Fibroblast of mammary gland (primary cell): ENCODE measurements around the gene ZC3H7B.

Experiments
- DNase-seq: peaks from one replicate; pipeline ENCODE4 v3.0.0-alpha.2; 2010; ENCODE audit warnings: low read depth
- H3K4me3 ChIP-seq: 2 replicates; pipeline ENCODE4 v1.5.1; 2011; ENCODE audit warnings: low read depth, mild to moderate bottlenecking, low read length, moderate library complexity; ENCODE audit not compliant: control insufficient read depth
- CTCF ChIP-seq: conservative IDR thresholded peaks from 2 replicates; pipeline ENCODE4 v1.5.1; 2011; ENCODE audit warnings: low read depth, low read length, inconsistent platforms; ENCODE audit not compliant: control insufficient read depth, insufficient read depth

The ZC3H7B gene

GRCh38 chr22:41311487-41311886 is 10.2 kb downstream of the ZC3H7B start:
- DNase-seq = no peak
- no peak overlapping the region for H3K4me3 ChIP-seq
- no peak for TF ChIP-seq CTCF

- no peak for DNase-seq
- no peak overlapping the region for H3K4me3 ChIP-seq
- no peak for TF ChIP-seq CTCF
Observed at GRCh38 chr22:41314821-41315220, 13.5 kb downstream of the ZC3H7B start.

- TF ChIP-seq CTCF = no peak
- no peak for DNase-seq
Observed at GRCh38 chr22:41315586-41315985, 14.3 kb downstream of the ZC3H7B start.

GRCh38 chr22:41320416-41321240 is 19.3 kb downstream of the ZC3H7B start:
- no peak for TF ChIP-seq CTCF
- H3K4me3 ChIP-seq = no peak overlapping the region
- DNase-seq = no peak

More at GRCh38 chr22:41315586-41315985, 14.3 kb downstream of the ZC3H7B start:
- no peak overlapping the region for H3K4me3 ChIP-seq

GRCh38 chr22:41324821-41325528 is 23.6 kb downstream of the ZC3H7B start:
- TF ChIP-seq CTCF = no peak
- no peak for DNase-seq
- H3K4me3 ChIP-seq = no peak overlapping the region

GRCh38 chr22:41327124-41327523 is 25.8 kb downstream of the ZC3H7B start:
- H3K4me3 ChIP-seq = no peak overlapping the region
- no peak for TF ChIP-seq CTCF
- DNase-seq = no peak

GRCh38 chr22:41330169-41330568 is 28.8 kb downstream of the ZC3H7B start:
- H3K4me3 ChIP-seq = no peak overlapping the region
- DNase-seq = no peak
- no peak for TF ChIP-seq CTCF
